ENCODE measurements around the gene KCNJ1. TPM values are rescaled to one million over a fixed set of nuclear protein-coding genes. Genes with fewer than 3 reads are reported as not detected.

The KCNJ1 gene
- total and polyA plus RNA-seq, 2 of the 8 experiments (the other 6 are each of a cell fraction or from before 2014, with no cell fraction given), result 0.17 to 0.23 TPM

DNA sequence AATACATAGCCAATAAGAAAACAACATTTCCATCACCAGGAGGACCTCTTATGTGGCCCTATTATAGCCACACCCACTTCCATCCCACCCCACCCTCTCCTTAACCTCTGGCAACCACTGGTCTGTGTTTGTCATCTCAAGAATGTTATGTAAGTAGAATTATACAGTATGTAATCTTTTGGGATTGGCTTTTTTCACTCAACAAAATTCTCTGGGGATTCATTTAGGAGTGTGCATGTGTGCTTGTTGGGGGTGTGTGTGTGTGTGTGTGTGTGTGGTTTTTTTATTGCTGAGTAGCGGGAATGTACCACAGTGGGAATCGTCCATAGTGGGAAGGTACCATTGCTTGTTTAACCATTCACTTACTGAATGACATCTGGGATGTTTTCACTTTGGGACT lies 29.3 kb upstream of the KCNJ1 start (continued):
- no peak for TF ChIP-seq SRF (IDR thresholded peaks at IDR 0.05; ENCODE audit: low read depth, low read length)
- no peak for TF ChIP-seq PHF8 (conservative IDR thresholded peaks at IDR 0.05; ENCODE audit: low read depth, low read length)
- no peak for TF ChIP-seq POLR2AphosphoS5 (IDR thresholded peaks at IDR 0.05; ENCODE audit: low read depth, low read length)
- TF ChIP-seq NANOG (IDR thresholded peaks at IDR 0.05; ENCODE audit: insufficient read depth, low read depth, low read length, poor library complexity, severe bottlenecking), result no peak
- no peak for TF ChIP-seq SIRT6 (IDR thresholded peaks at IDR 0.05; ENCODE audit: low read length)
- TF ChIP-seq KDM5A (IDR thresholded peaks at IDR 0.05; ENCODE audit: low read length), result no peak
- no peak for TF ChIP-seq EGR1 (IDR thresholded peaks at IDR 0.05; ENCODE audit: borderline replicate concordance, low read depth, low read length)

All from H1 (cell line).